Measurements from ENCODE around the gene CTU2.

The CTU2 gene

GRCh38 chr16:88697831-88698615 is 8.3 kb upstream of the CTU2 start:
- DNase-seq = no peak

- DNase-seq = no peak
Measured at GRCh38 chr16:88698646-88699045, 7.7 kb upstream of the CTU2 start.

GRCh38 chr16:88699180-88699579 is 7.1 kb upstream of the CTU2 start:
- DNase-seq = no peak

GRCh38 chr16:88700322-88700635 is 6.0 kb upstream of the CTU2 start:
- DNase-seq = no peak

GRCh38 chr16:88700636-88701482 is 5.4 kb upstream of the CTU2 start:
- no peak for DNase-seq

GRCh38 chr16:88701581-88702370 is 4.5 kb upstream of the CTU2 start:
- DNase-seq = no peak

GRCh38 chr16:88702371-88703210 is 3.7 kb upstream of the CTU2 start:
- no peak for DNase-seq

- no peak for DNase-seq
Measured at GRCh38 chr16:88703486-88704309, 2.6 kb upstream of the CTU2 start.

GRCh38 chr16:88705076-88705684 is 1.1 kb upstream of the CTU2 start:
- no peak for DNase-seq

- no peak for DNase-seq
Measured at GRCh38 chr16:88705801-88706228, 488 bp upstream of the CTU2 start.

- no peak for DNase-seq
Measured at GRCh38 chr16:88706965-88707826, 893 bp downstream of the CTU2 start.

- no peak for DNase-seq
Measured at GRCh38 chr16:88710556-88710955, 4.3 kb downstream of the CTU2 start.

- no peak for DNase-seq
Measured at GRCh38 chr16:88711750-88712340, 5.5 kb downstream of the CTU2 start.

GRCh38 chr16:88712362-88712979 is 6.2 kb downstream of the CTU2 start:
- no peak for DNase-seq

- no peak for DNase-seq
Measured at GRCh38 chr16:88713054-88713453, 6.8 kb downstream of the CTU2 start.

GRCh38 chr16:88713568-88714419 is 7.5 kb downstream of the CTU2 start:
- no peak for DNase-seq

- DNase-seq = no peak
Measured at GRCh38 chr16:88714420-88715302, 8.4 kb downstream of the CTU2 start.
